Esophagus squamous epithelium (tissue), 4 donors: ENCODE results near the gene CARHSP1.

Source experiments
- POLR2A ChIP-seq, 4 donors: fragments of 450-650 bp; IDR thresholded peaks; one replicate each; pipeline ENCODE4 v1.6.1; 2017; ENCODE audit warnings: antibody characterized with exemption in 4 of 4, mild to moderate bottlenecking in 4 of 4, moderate library complexity in 3 of 4
- TF ChIP-seq, protein P1 (sequence below), 6 experiments: fragments of 450-650 bp in 4 of 6; fragments of 200-600 bp in 2 of 6; sonication (generic) in 2 of 6; IDR thresholded peaks; one replicate each; pipeline ENCODE4 v1.5.1; 2016 to 2019; ENCODE audit warnings: antibody characterized with exemption in 6 of 6, mild to moderate bottlenecking in 4 of 6, moderate library complexity in 4 of 6

DNA sequence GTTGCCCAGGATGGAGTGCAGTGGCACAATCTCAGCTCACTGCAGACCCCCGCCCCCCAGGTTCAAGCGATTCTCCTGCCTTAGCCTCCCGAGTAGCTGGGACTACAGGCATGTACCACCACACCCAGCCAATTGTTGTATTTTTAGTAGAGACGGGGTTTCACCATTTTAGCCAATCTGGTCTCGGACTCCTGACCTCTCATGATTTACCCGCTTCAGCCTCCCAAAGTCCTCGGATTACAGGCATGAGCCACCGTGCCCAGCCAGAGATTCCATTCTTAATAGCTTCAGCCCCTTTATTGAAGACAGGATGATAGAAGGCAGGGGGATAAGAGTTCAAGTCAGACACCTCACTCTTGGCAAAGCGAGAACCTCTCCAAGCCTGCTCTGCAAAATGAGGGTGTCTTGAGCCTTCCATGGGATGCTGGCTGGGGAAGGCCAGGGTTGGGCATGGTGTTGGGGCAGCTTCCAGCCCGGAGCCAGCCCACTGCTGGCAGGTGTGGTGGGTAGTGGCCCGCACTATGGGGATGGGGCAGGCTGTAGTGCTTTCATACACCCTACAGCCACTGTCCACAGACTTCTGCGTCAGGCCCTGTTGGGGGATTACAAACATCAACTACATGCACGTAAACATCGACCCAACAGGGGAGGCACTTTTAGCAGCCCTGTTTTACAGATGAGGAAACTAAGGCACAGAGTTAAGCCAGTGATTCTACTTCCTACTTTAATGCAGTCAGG lies 3.5 kb downstream of the CARHSP1 start:
- TF ChIP-seq POLR2A (IDR thresholded peaks at IDR 0.05): no peak
- TF ChIP-seq, protein P1, sequence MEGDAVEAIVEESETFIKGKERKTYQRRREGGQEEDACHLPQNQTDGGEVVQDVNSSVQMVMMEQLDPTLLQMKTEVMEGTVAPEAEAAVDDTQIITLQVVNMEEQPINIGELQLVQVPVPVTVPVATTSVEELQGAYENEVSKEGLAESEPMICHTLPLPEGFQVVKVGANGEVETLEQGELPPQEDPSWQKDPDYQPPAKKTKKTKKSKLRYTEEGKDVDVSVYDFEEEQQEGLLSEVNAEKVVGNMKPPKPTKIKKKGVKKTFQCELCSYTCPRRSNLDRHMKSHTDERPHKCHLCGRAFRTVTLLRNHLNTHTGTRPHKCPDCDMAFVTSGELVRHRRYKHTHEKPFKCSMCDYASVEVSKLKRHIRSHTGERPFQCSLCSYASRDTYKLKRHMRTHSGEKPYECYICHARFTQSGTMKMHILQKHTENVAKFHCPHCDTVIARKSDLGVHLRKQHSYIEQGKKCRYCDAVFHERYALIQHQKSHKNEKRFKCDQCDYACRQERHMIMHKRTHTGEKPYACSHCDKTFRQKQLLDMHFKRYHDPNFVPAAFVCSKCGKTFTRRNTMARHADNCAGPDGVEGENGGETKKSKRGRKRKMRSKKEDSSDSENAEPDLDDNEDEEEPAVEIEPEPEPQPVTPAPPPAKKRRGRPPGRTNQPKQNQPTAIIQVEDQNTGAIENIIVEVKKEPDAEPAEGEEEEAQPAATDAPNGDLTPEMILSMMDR (IDR thresholded peaks at IDR 0.05): no peak
